Prostate gland (tissue), 2 donors: Measurements from ENCODE around the gene TRMU.

Experiments
- CTCF ChIP-seq, 4 experiments: fragments of 200-600 bp in 2 of 4; fragments of 450-650 bp in 2 of 4; sonication (generic) in 2 of 4; IDR thresholded peaks; 1 replicate in 3 of 4; 2 replicates in 1 of 4; pipeline ENCODE4 v1.5.1; 2016 to 2019; ENCODE audit warnings: antibody characterized with exemption in 4 of 4, mild to moderate bottlenecking in 2 of 4, moderate library complexity in 2 of 4
- POLR2A ChIP-seq: fragments of 450-650 bp; IDR thresholded peaks from one replicate; pipeline ENCODE4 v1.6.1; 2016; ENCODE audit warnings: antibody characterized with exemption, mild to moderate bottlenecking
- POLR2AphosphoS5 ChIP-seq: sonication (generic); formaldehyde crosslinking; IDR thresholded peaks from one replicate; pipeline ENCODE4 v1.6.1; 2017; ENCODE audit warnings: antibody characterized with exemption

GRCh38 chr22:46395145-46395544 is 59.6 kb downstream of the TRMU start:
- TF ChIP-seq CTCF (IDR thresholded peaks at IDR 0.05) (no peak), POLR2A (no peak), POLR2AphosphoS5 (no peak)
